ENCODE measurements around the gene PRKD2. TPM values are rescaled to one million over a fixed set of nuclear protein-coding genes. Genes with fewer than 3 reads are reported as not detected.
"Not testable (repeated sequence)": the region's sequence is repeated elsewhere in the genome, so short reads cannot be mapped to it uniquely, and the experiment has no call there.

Gene PRKD2
- total and polyA plus RNA-seq, 2 experiments from 2014 or later, result 11.9 to 14.2 TPM

GRCh38 chr19:46629546-46630025, 87.3 kb downstream of the PRKD2 start:
- in situ Hi-C loops (cut with MboI), result no loop called here
- 93 to 96% methylated on average over 15 of the region's 15 CpGs for WGBS, 2 experiments (ENCODE audit: low coverage in 1 of 2, low lambda C conversion rate in 2 of 2, missing lambda C conversion rate in 2 of 2)
- H3K9me3 ChIP-seq (ENCODE audit: low read depth), result no peaks in the 10 kb centered on the region
- no peak overlapping the region for H3K4me3 ChIP-seq
- no peak overlapping the region for H3K4me2 ChIP-seq (ENCODE audit: unreplicated experiment)
- no peaks in the 10 kb centered on the region for H4K20me1 ChIP-seq (ENCODE audit: insufficient read depth)
- no peaks in the 10 kb centered on the region for H3K36me3 ChIP-seq (ENCODE audit: low read depth)
- peaks cover 33% of the 10 kb centered on the region for H3K4me1 ChIP-seq (ENCODE audit: insufficient read depth)
- TF ChIP-seq EZH2 (IDR thresholded peaks at IDR 0.05; ENCODE audit: insufficient read depth, poor library complexity, severe bottlenecking), result no peak
- TF ChIP-seq EZH2phosphoT487 (IDR thresholded peaks at IDR 0.05; ENCODE audit: insufficient read depth, low read depth), result no peak
- H2AFZ ChIP-seq, result no peak overlapping the region
- no peaks in the 10 kb centered on the region for H3K9me2 ChIP-seq (ENCODE audit: insufficient read depth)
- no peak for DNase-seq
- no peak overlapping the region for H3K9ac ChIP-seq
- no peak overlapping the region for H3K27ac ChIP-seq
- no peaks in the 10 kb centered on the region for H3K27me3 ChIP-seq (replicated peaks; ENCODE audit: insufficient read depth)
- peaks cover 7% of the 10 kb centered on the region for H3F3A ChIP-seq (ENCODE audit: insufficient read depth)
- H3K79me2 ChIP-seq (ENCODE audit: insufficient read depth), result no peaks in the 10 kb centered on the region

GRCh38 chr19:46628970-46629369, 87.9 kb downstream of the PRKD2 start:
- H4K20me1 ChIP-seq (ENCODE audit: insufficient read depth); H3K9me2 ChIP-seq (ENCODE audit: insufficient read depth); H3K9ac ChIP-seq; H3K4me2 ChIP-seq (ENCODE audit: unreplicated experiment); H3K4me3 ChIP-seq; H3K27me3 ChIP-seq (replicated peaks; ENCODE audit: insufficient read depth); H2AFZ ChIP-seq; H3K36me3 ChIP-seq (ENCODE audit: low read depth); H3K27ac ChIP-seq; H3K9me3 ChIP-seq (ENCODE audit: low read depth); DNase-seq; in situ Hi-C loops (cut with MboI); H3K79me2 ChIP-seq (ENCODE audit: insufficient read depth): not testable (repeated sequence)
- Histone ChIP-seq H3F3A (ENCODE audit: insufficient read depth) (peaks cover 11% of the 10 kb centered on the region), H3K4me1 (ENCODE audit: insufficient read depth) (peaks cover 38% of the 10 kb centered on the region)
- 98% methylated on average over 7 of the region's 7 CpGs for WGBS, 2 experiments (ENCODE audit: low coverage in 1 of 2, low lambda C conversion rate in 2 of 2, missing lambda C conversion rate in 2 of 2)

GRCh38 chr19:46626446-46626845, 90.5 kb downstream of the PRKD2 start:
- Histone ChIP-seq H3K4me3 (no peak overlapping the region), H3F3A (ENCODE audit: insufficient read depth) (peaks cover 7% of the 10 kb centered on the region), H3K27me3 (replicated peaks; ENCODE audit: insufficient read depth) (no peaks in the 10 kb centered on the region), H2AFZ (no peak overlapping the region), H3K79me2 (ENCODE audit: insufficient read depth) (peaks cover 23% of the 10 kb centered on the region), H3K9me3 (ENCODE audit: low read depth) (no peaks in the 10 kb centered on the region), H3K9me2 (ENCODE audit: insufficient read depth) (no peaks in the 10 kb centered on the region), H3K36me3 (ENCODE audit: low read depth) (no peaks in the 10 kb centered on the region), H3K4me2 (ENCODE audit: unreplicated experiment) (no peak overlapping the region), H3K9ac (no peak overlapping the region), H3K27ac (no peak overlapping the region), H4K20me1 (ENCODE audit: insufficient read depth) (no peaks in the 10 kb centered on the region), H3K4me1 (ENCODE audit: insufficient read depth) (peaks cover 28% of the 10 kb centered on the region)
- TF ChIP-seq EZH2 (IDR thresholded peaks at IDR 0.05; ENCODE audit: insufficient read depth, poor library complexity, severe bottlenecking), result no peak
- no peak for TF ChIP-seq EZH2phosphoT487 (IDR thresholded peaks at IDR 0.05; ENCODE audit: insufficient read depth, low read depth)
- WGBS, 2 experiments (ENCODE audit: low coverage in 1 of 2, low lambda C conversion rate in 2 of 2, missing lambda C conversion rate in 2 of 2), result 84 to 85% methylated on average over 14 of the region's 14 CpGs
- DNase-seq, result no peak
- in situ Hi-C loops (cut with MboI), result no loop called here

GRCh38 chr19:46625731-46626130, 91.2 kb downstream of the PRKD2 start:
- peaks cover 26% of the 10 kb centered on the region for H3K79me2 ChIP-seq (ENCODE audit: insufficient read depth)
- no peaks in the 10 kb centered on the region for H3K36me3 ChIP-seq (ENCODE audit: low read depth)
- H3K27ac ChIP-seq, result peak overlapping the region; percentile 94
- peaks cover 7% of the 10 kb centered on the region for H3F3A ChIP-seq (ENCODE audit: insufficient read depth)
- H3K9me2 ChIP-seq (ENCODE audit: insufficient read depth), result no peaks in the 10 kb centered on the region
- no peaks in the 10 kb centered on the region for H3K9me3 ChIP-seq (ENCODE audit: low read depth)
- no peaks in the 10 kb centered on the region for H4K20me1 ChIP-seq (ENCODE audit: insufficient read depth)
- no peak for DNase-seq
- H3K4me1 ChIP-seq (ENCODE audit: insufficient read depth), result peaks cover 20% of the 10 kb centered on the region
- WGBS, 2 experiments (ENCODE audit: low coverage in 1 of 2, low lambda C conversion rate in 2 of 2, missing lambda C conversion rate in 2 of 2), result 56 to 65% methylated on average over 11 to 12 of the region's 12 CpGs
- H3K9ac ChIP-seq, result peak overlapping the region; percentile 75; the same call in 1 of the 2 replicates
- no peaks in the 10 kb centered on the region for H3K27me3 ChIP-seq (replicated peaks; ENCODE audit: insufficient read depth)
- no peak overlapping the region for H3K4me3 ChIP-seq
- TF ChIP-seq EZH2phosphoT487 (IDR thresholded peaks at IDR 0.05; ENCODE audit: insufficient read depth, low read depth) (no peak), EZH2 (IDR thresholded peaks at IDR 0.05; ENCODE audit: insufficient read depth, poor library complexity, severe bottlenecking) (no peak)
- H3K4me2 ChIP-seq (ENCODE audit: unreplicated experiment), result peak overlapping the region; percentile 83
- H2AFZ ChIP-seq, result peak overlapping the region; percentile 78; the same call in 1 of the 2 replicates
- in situ Hi-C loops (cut with MboI), result no loop called here

All from GM23248 (cell line).